GM12878 (cell line): ENCODE data around the gene NAALADL2. TPM values are rescaled to one million over a fixed set of nuclear protein-coding genes. Genes with fewer than 3 reads are reported as not detected.

Experiments
- ATAC-seq: fragments of 200-7000 bp; cut with Tn5 transposase; 3 replicates; pipeline ENCODE4 v1.9.1; 2020; ENCODE audit warnings: mild to moderate bottlenecking, moderate library complexity
- BruUV-seq: library from RNA; stranded (reverse); fragments of 400-500 nt; replicated peaks from 2 replicates; lab custom pipeline; 2021; lab: Mats Ljungman, UMichigan
- CTCF ChIA-PET: fragments of 300-600 bp; sonication (Branson Sonifier 250); formaldehyde crosslinking; extraction: SDS; loops from one replicate; lab custom pipeline; 2021; ENCODE audit warnings: inconsistent platforms; lab: Yijun Ruan, JAX
- POLR2A ChIA-PET: fragments of 350-600 bp; formaldehyde crosslinking; extraction: SDS; loops from one replicate; lab custom pipeline; 2021; ENCODE audit warnings: inconsistent platforms; lab: Charles Lee
- RAD21 ChIA-PET: fragments of 300-600 bp; sonication (Branson Sonifier 250); formaldehyde crosslinking; loops from one replicate; lab custom pipeline; 2023; ENCODE audit warnings: antibody characterized with exemption; ENCODE audit not compliant: unreplicated experiment; lab: Charles Lee
- SMC1A ChIA-PET: fragments of 300-600 bp; sonication (Branson Sonifier 250); formaldehyde crosslinking; loops from one replicate; lab custom pipeline; 2023; ENCODE audit not compliant: unreplicated experiment, uncharacterized antibody; lab: Charles Lee
- DNase-seq: peaks from one replicate; pipeline ENCODE4 v3.0.0-alpha.2; 2011; ENCODE audit warnings: low read depth, low spot score
- FAIRE-seq: peaks from 3 replicates; lab custom pipeline; 2011; peaks lifted over from hg19 to GRCh38; lab: Jason Lieb, UNC
- H2AFZ ChIP-seq: 2 replicates; pipeline ENCODE4 v1.6.0; 2011; ENCODE audit warnings: low read depth, low read length, control low read depth; ENCODE audit not compliant: control insufficient read depth
- H3K27ac ChIP-seq: 2 replicates; pipeline ENCODE4 v1.5.1; 2011; ENCODE audit warnings: control low read depth; ENCODE audit not compliant: control insufficient read depth, insufficient read depth
- H3K27me3 ChIP-seq, 2 experiments: replicated peaks in 1 of 2; 2 replicates each; pipeline versions ENCODE4 v1.6.0 to v1.6.1; 2011; ENCODE audit warnings: low read length in 1 of 2; ENCODE audit not compliant: control insufficient read depth in 2 of 2, insufficient read depth in 2 of 2
- H3K36me3 ChIP-seq, 2 experiments: 2 replicates each; pipeline ENCODE4 v1.5.1; 2011; ENCODE audit warnings: low read length in 1 of 2; ENCODE audit not compliant: control insufficient read depth in 2 of 2, insufficient read depth in 2 of 2
- H3K4me1 ChIP-seq: 2 replicates; pipeline ENCODE4 v1.6.1; 2011; ENCODE audit warnings: mild to moderate bottlenecking, low read length, moderate library complexity, mixed read lengths; ENCODE audit not compliant: control insufficient read depth, insufficient read depth
- H3K4me2 ChIP-seq: 2 replicates; pipeline ENCODE4 v1.6.0; 2011; ENCODE audit warnings: control low read depth; ENCODE audit not compliant: control insufficient read depth, insufficient read depth
- H3K4me3 ChIP-seq: fragments of 200-600 bp; sonication (generic); 2 replicates; pipeline ENCODE4 v1.5.1; 2016
- H3K79me2 ChIP-seq: 2 replicates; pipeline ENCODE4 v1.6.0; 2011; ENCODE audit warnings: low read length; ENCODE audit not compliant: control insufficient read depth, insufficient read depth
- H3K9ac ChIP-seq: 2 replicates; pipeline ENCODE4 v1.8.0; 2011; ENCODE audit warnings: low read length, control low read depth, mixed read lengths; ENCODE audit not compliant: control insufficient read depth, insufficient read depth
- H3K9me3 ChIP-seq: replicated peaks from 3 replicates; pipeline ENCODE4 v1.5.1; 2011; ENCODE audit warnings: mild to moderate bottlenecking, low read length; ENCODE audit not compliant: control insufficient read depth, insufficient read depth
- H4K20me1 ChIP-seq: 2 replicates; pipeline ENCODE4 v1.6.0; 2011; ENCODE audit not compliant: control insufficient read depth, insufficient read depth
- EED ChIP-seq: sonication (generic); IDR thresholded peaks from 2 replicates; pipeline ENCODE4 v1.6.1; 2016; ENCODE audit warnings: antibody characterized with exemption, low read depth
- GATAD2B ChIP-seq: fragments of 450-650 bp; conservative IDR thresholded peaks from 2 replicates; pipeline ENCODE4 v1.6.1; 2017; ENCODE audit warnings: low read depth, mild to moderate bottlenecking, moderate library complexity
- MYC ChIP-seq: IDR thresholded peaks from 2 replicates; pipeline ENCODE4 v1.6.1; 2011; ENCODE audit warnings: mild to moderate bottlenecking, low read length, moderate library complexity, inconsistent platforms; ENCODE audit not compliant: insufficient read depth, insufficient replicate concordance, insufficient read length, severe bottlenecking
- RAD21 ChIP-seq: IDR thresholded peaks from 2 replicates; pipeline ENCODE4 v1.6.1; 2011; ENCODE audit warnings: mild to moderate bottlenecking, low read depth, low read length, moderate library complexity; ENCODE audit not compliant: insufficient read depth
- RCOR1 ChIP-seq: conservative IDR thresholded peaks from 2 replicates; pipeline ENCODE4 v1.6.1; 2012; ENCODE audit warnings: low read depth, low read length, improper control_type of control experiment
- SUZ12 ChIP-seq: fragments of 200-600 bp; sonication (generic); IDR thresholded peaks from one replicate; pipeline ENCODE4 v1.6.1; 2018; ENCODE audit warnings: antibody characterized with exemption, mild to moderate bottlenecking; ENCODE audit not compliant: unreplicated experiment
- TAF1 ChIP-seq: IDR thresholded peaks from 2 replicates; pipeline ENCODE4 v1.6.1; 2011; ENCODE audit warnings: mild to moderate bottlenecking, low read depth, low read length, borderline replicate concordance
- ZNF274 ChIP-seq: IDR thresholded peaks from one replicate; pipeline ENCODE4 v1.8.0; 2011; ENCODE audit not compliant: insufficient read length, insufficient read depth
- WGBS: methylation state at CpG from one replicate; pipeline ENCODE4 v1.1.6; 2016; ENCODE audit warnings: low lambda C conversion rate; ENCODE audit not compliant: insufficient replicate concordance, insufficient coverage; ENCODE audit errors: missing lambda C conversion rate; 5-methylcytosine and 5-hydroxymethylcytosine counted together
- in situ Hi-C: fragments of 300-500 bp; cut with MboI; formaldehyde crosslinking; loops from 9 replicates; pipeline ENCODE4 v1.14.3; 2018; ENCODE audit warnings: mixed read lengths
- intact Hi-C: fragments of 100-400 bp; cut with micrococcal nuclease; formaldehyde crosslinking; loops from one replicate; pipeline ENCODE4 v1.14.2; 2022; ENCODE audit not compliant: unreplicated experiment
- polyA plus RNA-seq, 11 experiments: library from polyadenylated mRNA; depleted of rRNA in 4 of 11; unstranded in 6 of 11; stranded (reverse) in 5 of 11; fragments of >200 nt; fragmentation: Nextera tagmentation in 4 of 11; fragmentation: Illumina TruSeq in 1 of 11; extraction: Ambion mirVana in 4 of 11; extraction: Trizol in 1 of 11; gene quantifications; 1 replicate in 1 of 11; 2 replicates in 10 of 11; pipeline versions ENCODE4 v1.2.1 to v1.2.3, GENCODE V29; 2011 to 2016; ENCODE audit warnings: inconsistent platforms in 2 of 11, missing spikeins in 2 of 11, low read depth in 1 of 11
- total RNA-seq, 4 experiments: library from RNA; depleted of rRNA in 3 of 4; stranded (reverse); fragments of >200 nt in 3 of 4; fragmentation: Illumina TruSeq in 1 of 4; extraction: Trizol in 1 of 4; gene quantifications; 2 replicates each; pipeline versions ENCODE4 v1.2.1 to v1.2.3, GENCODE V29; 2013 to 2021
- TF ChIP-seq, protein P1 (sequence below): fragments of 450-650 bp; IDR thresholded peaks from 2 replicates; pipeline ENCODE4 v1.6.1; 2016; ENCODE audit warnings: mild to moderate bottlenecking

The NAALADL2 gene
- total and polyA plus RNA-seq, 10 of the 15 experiments (the other 5 are each of a cell fraction or from before 2014, with no cell fraction given), result 0.06 to 10.8 (median 0.46) TPM

DNA sequence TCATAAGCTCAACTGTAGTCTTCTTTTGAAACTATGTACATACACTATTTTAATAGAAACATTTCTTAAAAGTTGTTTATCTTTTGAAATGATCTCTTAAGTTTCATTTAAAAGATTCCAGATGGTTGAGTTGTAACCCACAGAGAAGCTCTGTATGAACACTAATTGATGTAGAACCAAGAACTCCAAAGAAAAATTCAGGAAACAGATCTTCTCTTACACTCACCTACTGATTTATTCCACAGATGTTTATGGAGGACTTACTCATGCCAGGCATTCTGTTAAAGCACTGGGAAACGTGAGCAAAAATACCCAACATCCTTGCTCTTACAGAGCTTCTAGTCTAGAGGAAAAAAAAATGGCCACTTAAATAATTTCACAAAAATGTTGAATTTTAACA lies 551.1 kb downstream of the NAALADL2 start:
- H3K9me3 ChIP-seq, result no peaks in the 10 kb centered on the region
- ChIA-PET SMC1A (interaction anchor here (0.9 to 1.1 kb wide), 3 partner anchors 19 to 474 kb away, joined by 3 to 4 read pairs (median 3); no protein-coding TSS in a partner anchor), RAD21 (interaction anchor here (1.2 to 1.3 kb wide), 2 partner anchors 12 to 18 kb away, joined by 3 read pairs; no protein-coding TSS in a partner anchor), CTCF (interaction anchor here (0.5 to 0.8 kb wide), 2 partner anchors 21 to 349 kb away, joined by 3 to 5 read pairs; no protein-coding TSS in a partner anchor), POLR2A (interaction anchor here (1.0 kb wide), 1 partner anchor 165 kb away, joined by 3 read pairs; no protein-coding TSS in a partner anchor)
- ATAC-seq (no peak), FAIRE-seq (no peak), DNase-seq (no peak)
- H3K79me2 ChIP-seq, result no peaks in the 10 kb centered on the region
- no peak overlapping the region for H2AFZ ChIP-seq
- 0% methylated on average over 1 of the region's 1 CpG for WGBS
- no peaks in the 10 kb centered on the region for H3K36me3 ChIP-seq
- H3K4me3 ChIP-seq, result no peak overlapping the region
- H3K4me2 ChIP-seq, result no peak overlapping the region
- no peaks in the 10 kb centered on the region for H4K20me1 ChIP-seq
- in situ Hi-C loops (no loop called here), intact Hi-C loops (no loop called here)
- H3K27me3 ChIP-seq, result no peaks in the 10 kb centered on the region
- no peak overlapping the region for H3K27ac ChIP-seq
- no peak overlapping the region for H3K9ac ChIP-seq
- BruUV-seq, result no TSS peak
- TF ChIP-seq GATAD2B (no peak), ZNF274 (no peak), RCOR1 (no peak), RAD21 (no peak), SUZ12 (no peak), EED (no peak), TAF1 (no peak), MYC (no peak)
- TF ChIP-seq, protein P1, sequence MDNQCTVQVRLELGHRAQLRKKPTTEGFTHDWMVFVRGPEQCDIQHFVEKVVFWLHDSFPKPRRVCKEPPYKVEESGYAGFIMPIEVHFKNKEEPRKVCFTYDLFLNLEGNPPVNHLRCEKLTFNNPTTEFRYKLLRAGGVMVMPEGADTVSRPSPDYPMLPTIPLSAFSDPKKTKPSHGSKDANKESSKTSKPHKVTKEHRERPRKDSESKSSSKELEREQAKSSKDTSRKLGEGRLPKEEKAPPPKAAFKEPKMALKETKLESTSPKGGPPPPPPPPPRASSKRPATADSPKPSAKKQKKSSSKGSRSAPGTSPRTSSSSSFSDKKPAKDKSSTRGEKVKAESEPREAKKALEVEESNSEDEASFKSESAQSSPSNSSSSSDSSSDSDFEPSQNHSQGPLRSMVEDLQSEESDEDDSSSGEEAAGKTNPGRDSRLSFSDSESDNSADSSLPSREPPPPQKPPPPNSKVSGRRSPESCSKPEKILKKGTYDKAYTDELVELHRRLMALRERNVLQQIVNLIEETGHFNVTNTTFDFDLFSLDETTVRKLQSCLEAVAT, result no peak
- H3K4me1 ChIP-seq, result no peaks in the 10 kb centered on the region
